IMR-90 (cell line): Measurements from ENCODE around the gene TBXAS1. TPM values are rescaled to one million over a fixed set of nuclear protein-coding genes. Genes with fewer than 3 reads are reported as not detected.

Experiments used
- ATAC-seq: fragments of 200-7000 bp; cut with Tn5 transposase; 2 replicates; pipeline ENCODE4 v1.9.1; 2020; ENCODE audit warnings: low read depth, mild to moderate bottlenecking, moderate library complexity
- BruUV-seq: library from RNA; stranded (reverse); fragments of 400-500 nt; replicated peaks from 2 replicates; lab custom pipeline; 2021; lab: Mats Ljungman, UMichigan
- CTCF ChIA-PET: fragments of 300-600 bp; formaldehyde crosslinking; extraction: SDS; loops from one replicate; lab custom pipeline; 2021; ENCODE audit warnings: antibody characterized with exemption; lab: Yijun Ruan, JAX
- POLR2A ChIA-PET: fragments of 300-600 bp; sonication (Branson Sonifier 250); formaldehyde crosslinking; loops from one replicate; lab custom pipeline; 2022; ENCODE audit warnings: antibody characterized with exemption; ENCODE audit not compliant: unreplicated experiment; lab: Charles Lee
- DNase-seq: peaks from one replicate; pipeline ENCODE4 v3.0.0; 2013
- H2AFZ ChIP-seq: replicated peaks from 2 replicates; pipeline ENCODE3; 2013; ENCODE audit warnings: low read length, mild to moderate bottlenecking; ENCODE audit not compliant: poor library complexity
- H2AK5ac ChIP-seq: 2 replicates; pipeline ENCODE4 v1.6.1; 2013; ENCODE audit warnings: low read depth, low read length, inconsistent platforms
- H2AK9ac ChIP-seq: replicated peaks from 2 replicates; pipeline ENCODE3; 2013; ENCODE audit warnings: mild to moderate bottlenecking, low read depth, low read length, moderate library complexity; ENCODE audit not compliant: poor library complexity
- H2BK120ac ChIP-seq: 2 replicates; pipeline ENCODE4 v1.6.1; 2013; ENCODE audit warnings: low read depth, low read length, inconsistent platforms
- H2BK15ac ChIP-seq: 3 replicates; pipeline ENCODE4 v1.6.1; 2013; ENCODE audit warnings: low read depth, low read length, inconsistent platforms
- H2BK20ac ChIP-seq: 2 replicates; pipeline ENCODE4 v1.6.1; 2013; ENCODE audit warnings: low read depth, mild to moderate bottlenecking, inconsistent platforms, low read length, moderate library complexity
- H2BK5ac ChIP-seq: 2 replicates; pipeline ENCODE4 v1.6.1; 2013; ENCODE audit warnings: mild to moderate bottlenecking, low read depth, low read length, inconsistent platforms; ENCODE audit not compliant: poor library complexity, severe bottlenecking
- H3K14ac ChIP-seq: replicated peaks from 2 replicates; pipeline ENCODE4 v1.6.1; 2013; ENCODE audit warnings: low read depth, low read length, inconsistent platforms
- H3K18ac ChIP-seq: 2 replicates; pipeline ENCODE4 v1.6.1; 2013; ENCODE audit warnings: low read depth, low read length, control low read depth
- H3K23ac ChIP-seq: 2 replicates; pipeline ENCODE4 v1.6.1; 2013; ENCODE audit warnings: low read depth, low read length, inconsistent platforms
- H3K27ac ChIP-seq: 2 replicates; pipeline ENCODE4 v1.5.1; 2013; ENCODE audit warnings: mild to moderate bottlenecking, control low read depth, low read length; ENCODE audit not compliant: insufficient read depth
- H3K27me3 ChIP-seq: 2 replicates; pipeline ENCODE4 v1.6.1; 2013; ENCODE audit warnings: low read length; ENCODE audit not compliant: control insufficient read depth, insufficient read depth
- H3K36me3 ChIP-seq: 2 replicates; pipeline ENCODE4 v1.6.1; 2013; ENCODE audit warnings: low read length, mixed read lengths; ENCODE audit not compliant: control insufficient read depth, insufficient read depth
- H3K4ac ChIP-seq: 2 replicates; pipeline ENCODE4 v1.6.1; 2013; ENCODE audit warnings: low read depth, low read length, inconsistent platforms
- H3K4me1 ChIP-seq: 2 replicates; pipeline ENCODE4 v1.6.1; 2013; ENCODE audit warnings: low read length, mixed read lengths; ENCODE audit not compliant: control insufficient read depth, insufficient read depth
- H3K4me2 ChIP-seq: 2 replicates; pipeline ENCODE4 v1.6.1; 2013; ENCODE audit warnings: low read depth, mild to moderate bottlenecking, control low read depth, low read length, moderate library complexity
- H3K4me3 ChIP-seq: 2 replicates; pipeline ENCODE4 v1.5.1; 2013; ENCODE audit warnings: low read depth, mild to moderate bottlenecking, control low read depth, low read length, moderate library complexity; ENCODE audit not compliant: insufficient read depth
- H3K56ac ChIP-seq: 2 replicates; pipeline ENCODE4 v1.6.1; 2013; ENCODE audit warnings: low read length, inconsistent platforms; ENCODE audit not compliant: insufficient read depth; ENCODE audit errors: extremely low read depth
- H3K79me1 ChIP-seq, 2 experiments: 2 replicates each; pipeline ENCODE4 v1.6.1; 2013; ENCODE audit warnings: low read length in 2 of 2, inconsistent platforms in 1 of 2, low read depth in 1 of 2
- H3K9ac ChIP-seq: 2 replicates; pipeline ENCODE4 v1.6.1; 2013; ENCODE audit warnings: low read depth, low read length, control low read depth
- H3K9me1 ChIP-seq: 2 replicates; pipeline ENCODE4 v1.6.1; 2013; ENCODE audit warnings: low read length, inconsistent platforms; ENCODE audit not compliant: insufficient read depth
- H3K9me3 ChIP-seq: 2 replicates; pipeline ENCODE4 v1.6.1; 2013; ENCODE audit warnings: low read length; ENCODE audit not compliant: control insufficient read depth, insufficient read depth
- H4K20me1 ChIP-seq: 2 replicates; pipeline ENCODE4 v1.6.1; 2013; ENCODE audit warnings: low read length, inconsistent platforms; ENCODE audit not compliant: insufficient read depth
- H4K5ac ChIP-seq: 2 replicates; pipeline ENCODE4 v1.6.1; 2013; ENCODE audit warnings: mild to moderate bottlenecking, low read depth, low read length, control low read depth
- H4K8ac ChIP-seq, 2 experiments: 2 replicates each; pipeline ENCODE4 v1.6.1; 2013; ENCODE audit warnings: low read depth in 2 of 2, low read length in 2 of 2, control low read depth in 1 of 2, inconsistent platforms in 1 of 2
- H4K91ac ChIP-seq: 2 replicates; pipeline ENCODE4 v1.6.1; 2013; ENCODE audit warnings: low read depth, low read length, inconsistent platforms; ENCODE audit not compliant: insufficient read depth
- ELK1 ChIP-seq: fragments of 150-350 bp; IDR thresholded peaks from 2 replicates; pipeline ENCODE4 v1.6.1; 2016; ENCODE audit warnings: low read depth, mild to moderate bottlenecking, low read length, moderate library complexity, borderline replicate concordance
- MAFK ChIP-seq: IDR thresholded peaks from 2 replicates; pipeline ENCODE4 v1.6.1; 2012; ENCODE audit warnings: low read depth, low read length, improper control_type of control experiment
- NFE2L2 ChIP-seq: fragments of 150-350 bp; IDR thresholded peaks from 2 replicates; pipeline ENCODE4 v1.6.1; 2016; ENCODE audit warnings: low read depth, mild to moderate bottlenecking, low read length
- WGBS, 2 experiments: methylation state at CpG; one replicate each; pipeline versions ENCODE4 v1.1.5 to v1.1.7; 2013; ENCODE audit warnings: missing lambda C conversion rate in 2 of 2; ENCODE audit not compliant: insufficient read length in 1 of 2; ENCODE audit errors: extremely low coverage in 2 of 2; 5-methylcytosine and 5-hydroxymethylcytosine counted together
- dilution Hi-C: fragments of 300-500 bp; cut with HindIII; formaldehyde crosslinking; loops from one replicate; pipeline ENCODE4 v1.14.3; 2018; ENCODE audit warnings: low sequenced_read_pairs; ENCODE audit not compliant: unreplicated experiment
- in situ Hi-C: fragments of 300-500 bp; cut with MboI; formaldehyde crosslinking; loops from 3 replicates; pipeline ENCODE4 v1.14.3; 2019; ENCODE audit warnings: low sequenced_read_pairs, inconsistent platforms, mixed read lengths
- intact Hi-C: fragments of 100-400 bp; cut with micrococcal nuclease; formaldehyde crosslinking; loops from 2 replicates; pipeline ENCODE4 v1.10.0; 2022
- polyA plus RNA-seq, 3 experiments: library from polyadenylated mRNA; depleted of rRNA; stranded (reverse); fragments of >200 nt; gene quantifications; 2 replicates each; pipeline ENCODE4 v1.2.3, GENCODE V29; 2012; ENCODE audit warnings: low replicate concordance in 1 of 3
- total RNA-seq: library from RNA; depleted of rRNA; stranded (reverse); fragments of >200 nt; gene quantifications from 2 replicates; pipeline ENCODE4 v1.2.3, GENCODE V29; 2012
- TF ChIP-seq, protein P1 (sequence below): fragments of 150-350 bp; IDR thresholded peaks from 2 replicates; pipeline ENCODE4 v1.6.1; 2017; ENCODE audit warnings: mild to moderate bottlenecking, antibody characterized with exemption, low read length, low read depth

TBXAS1 gene
- total and polyA plus RNA-seq, 2 of the 4 experiments (the other 2 are of a cell fraction), result 5.9 to 10.8 TPM

- Histone ChIP-seq H4K5ac (peak overlapping the region; percentile 99), H2AK5ac (peak overlapping the region; percentile 99), H3K56ac (peak overlapping the region; percentile 83), H4K8ac (peak overlapping the region; percentile 94 to 95), H3K18ac (peak overlapping the region; percentile 98), H3K36me3 (peaks cover 3% of the 10 kb centered on the region; the same call in 1 of the 2 replicates), H3K27me3 (no peaks in the 10 kb centered on the region), H2BK5ac (peak overlapping the region; percentile 98), H3K27ac (peak overlapping the region; percentile 98), H3K4me3 (no peak overlapping the region), H4K91ac (peak overlapping the region; percentile 99), H3K4ac (peak overlapping the region; percentile 99), H3K4me2 (peak overlapping the region; percentile 26), H3K79me1 (peaks cover 0 to 16% of the 10 kb centered on the region in 2 experiments; a peak in 2 of 4 replicates), H2BK120ac (peak overlapping the region; percentile 99), H2BK20ac (peak overlapping the region; percentile 98), H3K14ac (peak overlapping the region; percentile 99), H3K9ac (peak overlapping the region; percentile 57), H2BK15ac (peak overlapping the region; percentile 98), H4K20me1 (no peaks in the 10 kb centered on the region), H2AK9ac (peak overlapping the region; percentile 48), H2AFZ (peak overlapping the region; percentile 11), H3K9me3 (no peaks in the 10 kb centered on the region), H3K23ac (peak overlapping the region; percentile 100), H3K4me1 (peaks cover 32% of the 10 kb centered on the region), H3K9me1 (peaks cover 34% of the 10 kb centered on the region)
- DNase-seq (peak; percentile 84), ATAC-seq (peak; percentile 3)
- in situ Hi-C loops, result no loop called here
- TF ChIP-seq, protein P1, sequence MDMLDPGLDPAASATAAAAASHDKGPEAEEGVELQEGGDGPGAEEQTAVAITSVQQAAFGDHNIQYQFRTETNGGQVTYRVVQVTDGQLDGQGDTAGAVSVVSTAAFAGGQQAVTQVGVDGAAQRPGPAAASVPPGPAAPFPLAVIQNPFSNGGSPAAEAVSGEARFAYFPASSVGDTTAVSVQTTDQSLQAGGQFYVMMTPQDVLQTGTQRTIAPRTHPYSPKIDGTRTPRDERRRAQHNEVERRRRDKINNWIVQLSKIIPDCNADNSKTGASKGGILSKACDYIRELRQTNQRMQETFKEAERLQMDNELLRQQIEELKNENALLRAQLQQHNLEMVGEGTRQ, result no peak
- TF ChIP-seq NFE2L2 (peak; percentile 99), MAFK (peak; percentile 99), ELK1 (no peak)
- no TSS peak for BruUV-seq
- intact Hi-C loops, result loop anchor here (1.0 to 2.0 kb wide), 3 partner anchors 81 to 138 kb away; no protein-coding TSS in a partner anchor
- no CpG with 5 or more reads among the region's 6 CpGs for WGBS, 2 experiments
- dilution Hi-C loops, result no loop called here
- ChIA-PET CTCF (interaction anchor here (0.7 to 1.8 kb wide), 3 partner anchors 131 to 296 kb away, joined by 3 to 8 read pairs (median 5); no protein-coding TSS in a partner anchor), POLR2A (interaction anchor here (1.5 kb wide), 1 partner anchor 136 kb away, joined by 3 read pairs; no protein-coding TSS in a partner anchor)
Observed at GRCh38 chr7:139914306-139915267, 85.5 kb downstream of the TBXAS1 start.
